22Rv1 (cell line): ENCODE measurements around the gene EXOC4.

Source experiments
- ZFX ChIP-seq: fragments of 450-650 bp; IDR thresholded peaks from 2 replicates; pipeline ENCODE4 v1.6.1; 2017; ENCODE audit warnings: antibody characterized with exemption, borderline replicate concordance
- TF ChIP-seq, protein P1 (sequence below): fragments of 450-650 bp; IDR thresholded peaks from 2 replicates; pipeline ENCODE4 v1.5.1; 2017; ENCODE audit warnings: mild to moderate bottlenecking

DNA sequence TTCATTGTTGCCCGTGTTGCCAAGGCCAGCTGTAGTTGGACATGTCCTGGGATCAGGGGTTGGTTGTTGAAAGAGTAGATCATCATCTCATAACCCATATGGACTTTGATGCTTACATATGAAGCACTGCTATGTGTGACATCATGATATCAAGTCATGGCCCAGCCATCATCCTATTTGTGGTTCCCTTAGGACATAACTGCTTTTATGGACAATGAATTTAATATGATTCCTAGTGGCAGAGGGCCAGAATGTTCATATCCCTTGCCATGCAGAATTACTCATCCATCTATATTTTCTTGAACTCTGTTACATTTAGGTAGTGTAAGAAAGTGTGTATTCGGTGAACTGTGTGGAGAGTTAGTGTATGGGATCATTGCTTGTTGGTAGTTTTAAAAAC, 530.4 kb downstream of the EXOC4 start:
- TF ChIP-seq, protein P1, sequence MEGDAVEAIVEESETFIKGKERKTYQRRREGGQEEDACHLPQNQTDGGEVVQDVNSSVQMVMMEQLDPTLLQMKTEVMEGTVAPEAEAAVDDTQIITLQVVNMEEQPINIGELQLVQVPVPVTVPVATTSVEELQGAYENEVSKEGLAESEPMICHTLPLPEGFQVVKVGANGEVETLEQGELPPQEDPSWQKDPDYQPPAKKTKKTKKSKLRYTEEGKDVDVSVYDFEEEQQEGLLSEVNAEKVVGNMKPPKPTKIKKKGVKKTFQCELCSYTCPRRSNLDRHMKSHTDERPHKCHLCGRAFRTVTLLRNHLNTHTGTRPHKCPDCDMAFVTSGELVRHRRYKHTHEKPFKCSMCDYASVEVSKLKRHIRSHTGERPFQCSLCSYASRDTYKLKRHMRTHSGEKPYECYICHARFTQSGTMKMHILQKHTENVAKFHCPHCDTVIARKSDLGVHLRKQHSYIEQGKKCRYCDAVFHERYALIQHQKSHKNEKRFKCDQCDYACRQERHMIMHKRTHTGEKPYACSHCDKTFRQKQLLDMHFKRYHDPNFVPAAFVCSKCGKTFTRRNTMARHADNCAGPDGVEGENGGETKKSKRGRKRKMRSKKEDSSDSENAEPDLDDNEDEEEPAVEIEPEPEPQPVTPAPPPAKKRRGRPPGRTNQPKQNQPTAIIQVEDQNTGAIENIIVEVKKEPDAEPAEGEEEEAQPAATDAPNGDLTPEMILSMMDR: no peak
- TF ChIP-seq ZFX: no peak
